Measurements from ENCODE around the gene OR10D3.
"Not testable (repeated sequence)": the region's sequence is repeated elsewhere in the genome, so short reads cannot be mapped to it uniquely, and the experiment has no call there.

Gene OR10D3

GRCh38 chr11:124207102-124207792 is 24.1 kb downstream of the OR10D3 start:
- TF ChIP-seq CTCF (conservative IDR thresholded peaks at IDR 0.05; ENCODE audit: low read length), result no peak
- DNase-seq (ENCODE audit: low read depth), result no peak
- H3K4me3 ChIP-seq (ENCODE audit: low read length), result no peak overlapping the region

- TF ChIP-seq CTCF (conservative IDR thresholded peaks at IDR 0.05; ENCODE audit: low read length), result no peak
- DNase-seq (ENCODE audit: low read depth), result no peak
- H3K4me3 ChIP-seq (ENCODE audit: low read length), result no peak overlapping the region
These were observed 26.7 kb downstream of the OR10D3 start for GRCh38 chr11:124209824-124210357.

GRCh38 chr11:124210421-124210820 is 27.3 kb downstream of the OR10D3 start:
- DNase-seq (ENCODE audit: low read depth), result no peak
- no peak for TF ChIP-seq CTCF (conservative IDR thresholded peaks at IDR 0.05; ENCODE audit: low read length)
- H3K4me3 ChIP-seq (ENCODE audit: low read length), result no peak overlapping the region

GRCh38 chr11:124211321-124211720 is 28.2 kb downstream of the OR10D3 start:
- H3K4me3 ChIP-seq (ENCODE audit: low read length), result no peak overlapping the region
- TF ChIP-seq CTCF (conservative IDR thresholded peaks at IDR 0.05; ENCODE audit: low read length), result no peak
- DNase-seq (ENCODE audit: low read depth), result no peak

- TF ChIP-seq CTCF (conservative IDR thresholded peaks at IDR 0.05; ENCODE audit: low read length), result no peak
- DNase-seq (ENCODE audit: low read depth), result no peak
- H3K4me3 ChIP-seq (ENCODE audit: low read length), result no peak overlapping the region
These were observed 30.9 kb downstream of the OR10D3 start for GRCh38 chr11:124214027-124214426.

GRCh38 chr11:124219126-124219525 is 36.0 kb downstream of the OR10D3 start:
- TF ChIP-seq CTCF (conservative IDR thresholded peaks at IDR 0.05; ENCODE audit: low read length), result no peak
- H3K4me3 ChIP-seq (ENCODE audit: low read length), result no peak overlapping the region
- DNase-seq (ENCODE audit: low read depth), result no peak

GRCh38 chr11:124222407-124222806 is 39.3 kb downstream of the OR10D3 start:
- TF ChIP-seq CTCF (conservative IDR thresholded peaks at IDR 0.05; ENCODE audit: low read length), result no peak
- no peak overlapping the region for H3K4me3 ChIP-seq (ENCODE audit: low read length)
- DNase-seq (ENCODE audit: low read depth), result no peak

GRCh38 chr11:124224618-124225423 is 41.7 kb downstream of the OR10D3 start:
- not testable (repeated sequence) for DNase-seq (ENCODE audit: low read depth); H3K4me3 ChIP-seq (ENCODE audit: low read length)

Data from AG10803 (cell line).